HG03558 (cell line): ENCODE results near the gene INHBE.
"Not testable (repeated sequence)": the region's sequence is repeated elsewhere in the genome, so short reads cannot be mapped to it uniquely, and the experiment has no call there.

Experiments used
- ATAC-seq: cut with Tn5 transposase; IDR thresholded peaks from one replicate; pipeline ENCODE4 v1.9.1; 2021; ENCODE audit warnings: moderate number of reproducible peaks; ENCODE audit not compliant: unreplicated experiment; ENCODE audit errors: extremely low read depth

INHBE gene, protein sequence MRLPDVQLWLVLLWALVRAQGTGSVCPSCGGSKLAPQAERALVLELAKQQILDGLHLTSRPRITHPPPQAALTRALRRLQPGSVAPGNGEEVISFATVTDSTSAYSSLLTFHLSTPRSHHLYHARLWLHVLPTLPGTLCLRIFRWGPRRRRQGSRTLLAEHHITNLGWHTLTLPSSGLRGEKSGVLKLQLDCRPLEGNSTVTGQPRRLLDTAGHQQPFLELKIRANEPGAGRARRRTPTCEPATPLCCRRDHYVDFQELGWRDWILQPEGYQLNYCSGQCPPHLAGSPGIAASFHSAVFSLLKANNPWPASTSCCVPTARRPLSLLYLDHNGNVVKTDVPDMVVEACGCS

DNA sequence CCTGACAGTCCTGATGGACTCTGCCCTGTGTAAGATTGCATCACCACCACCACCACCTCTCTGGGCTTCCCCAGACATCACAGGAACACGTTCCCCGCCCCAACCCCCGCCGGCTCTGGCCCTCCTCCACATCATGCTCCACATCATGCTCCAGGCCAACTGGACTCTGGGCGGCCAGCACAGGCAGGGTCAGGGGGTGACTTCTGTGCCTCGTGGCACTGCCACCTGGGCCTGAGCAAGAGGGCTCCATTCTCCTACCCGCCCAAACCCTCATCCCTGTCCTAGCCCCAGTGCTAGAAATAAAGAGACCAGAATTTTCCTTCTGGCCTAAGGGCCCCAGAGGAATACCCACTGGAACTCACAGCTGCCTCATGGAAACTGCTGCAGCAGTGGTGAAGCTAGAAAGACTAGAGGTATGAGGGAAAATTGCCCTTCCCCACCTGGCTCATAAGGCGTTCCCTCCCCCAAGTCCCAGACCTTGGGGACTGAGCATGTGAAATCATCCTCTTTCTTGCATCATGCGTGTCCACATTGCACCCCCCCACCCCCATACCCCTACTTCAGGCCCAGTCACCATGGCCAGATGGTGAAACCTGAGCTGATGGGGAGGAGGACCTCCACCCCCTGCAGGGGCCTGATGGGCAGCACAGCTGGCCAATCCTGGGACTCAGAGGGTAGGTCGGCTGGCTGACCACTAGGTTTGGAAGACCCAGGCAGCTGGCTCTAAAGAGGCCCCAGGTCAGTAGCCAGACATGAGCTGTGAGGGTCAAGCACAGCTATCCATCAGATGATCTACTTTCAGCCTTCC, at the start of gene INHBE:
Gene INHBE, plus strand, starts transcription at position 742 of the 808 bp plus-strand sequence. CDS start 230 bp downstream, outside the sequence.
- no peak for ATAC-seq

GRCh38 chr12:57410534-57410933, 44.6 kb upstream of the INHBE start:
- ATAC-seq: no peak

GRCh38 chr12:57414160-57414559, 40.9 kb upstream of the INHBE start:
- ATAC-seq: not testable (repeated sequence)

GRCh38 chr12:57415088-57415487, 40.0 kb upstream of the INHBE start:
- no peak for ATAC-seq

GRCh38 chr12:57416039-57416996, 38.8 kb upstream of the INHBE start:
- ATAC-seq: no peak

- ATAC-seq: no peak
Observed at GRCh38 chr12:57418255-57418654, 36.9 kb upstream of the INHBE start.

DNA sequence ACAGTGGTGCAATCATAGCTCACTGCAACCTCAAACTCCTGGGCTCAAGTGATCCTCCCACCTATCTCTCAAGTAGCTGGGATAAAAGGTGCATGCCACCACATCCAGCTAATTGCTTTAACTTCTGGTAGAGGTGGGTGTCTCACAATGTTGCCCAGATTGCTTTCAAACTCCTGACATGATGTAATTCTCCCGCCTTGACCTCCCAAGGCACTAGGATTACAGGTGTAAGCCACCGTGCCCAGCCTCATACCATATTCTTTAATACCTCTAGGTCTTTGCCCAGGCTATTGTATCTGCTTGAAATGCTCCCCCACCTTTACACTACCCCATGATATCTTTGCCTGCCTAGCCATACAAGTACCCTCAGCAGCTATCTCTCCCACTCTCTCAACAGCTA, 35.6 kb upstream of the INHBE start:
- ATAC-seq: no peak

- ATAC-seq: no peak
Observed at GRCh38 chr12:57420482-57420881, 34.6 kb upstream of the INHBE start.

- ATAC-seq: not testable (repeated sequence)
Observed at GRCh38 chr12:57426948-57427347, 28.2 kb upstream of the INHBE start.

DNA sequence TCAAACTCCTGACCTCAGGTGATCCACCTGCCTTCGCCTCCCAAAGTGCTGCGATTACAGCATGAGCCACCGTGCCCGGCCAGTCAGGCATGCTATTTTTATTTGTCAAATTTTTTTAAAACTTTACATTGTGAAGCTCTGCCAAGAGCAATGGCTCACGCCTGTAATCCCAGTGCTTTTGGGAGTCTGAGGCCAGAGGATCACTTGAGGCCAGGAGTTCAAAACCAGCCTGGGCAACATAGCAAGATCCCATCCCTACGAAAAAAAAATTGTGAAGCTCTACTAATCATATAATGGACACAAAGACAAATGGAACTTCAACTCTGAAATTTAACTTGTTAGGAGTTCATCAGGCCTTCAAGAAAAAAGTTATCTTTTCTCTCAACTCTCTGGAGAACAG, 26.1 kb upstream of the INHBE start:
- no peak for ATAC-seq

GRCh38 chr12:57429473-57430111, 25.5 kb upstream of the INHBE start:
- no peak for ATAC-seq

DNA sequence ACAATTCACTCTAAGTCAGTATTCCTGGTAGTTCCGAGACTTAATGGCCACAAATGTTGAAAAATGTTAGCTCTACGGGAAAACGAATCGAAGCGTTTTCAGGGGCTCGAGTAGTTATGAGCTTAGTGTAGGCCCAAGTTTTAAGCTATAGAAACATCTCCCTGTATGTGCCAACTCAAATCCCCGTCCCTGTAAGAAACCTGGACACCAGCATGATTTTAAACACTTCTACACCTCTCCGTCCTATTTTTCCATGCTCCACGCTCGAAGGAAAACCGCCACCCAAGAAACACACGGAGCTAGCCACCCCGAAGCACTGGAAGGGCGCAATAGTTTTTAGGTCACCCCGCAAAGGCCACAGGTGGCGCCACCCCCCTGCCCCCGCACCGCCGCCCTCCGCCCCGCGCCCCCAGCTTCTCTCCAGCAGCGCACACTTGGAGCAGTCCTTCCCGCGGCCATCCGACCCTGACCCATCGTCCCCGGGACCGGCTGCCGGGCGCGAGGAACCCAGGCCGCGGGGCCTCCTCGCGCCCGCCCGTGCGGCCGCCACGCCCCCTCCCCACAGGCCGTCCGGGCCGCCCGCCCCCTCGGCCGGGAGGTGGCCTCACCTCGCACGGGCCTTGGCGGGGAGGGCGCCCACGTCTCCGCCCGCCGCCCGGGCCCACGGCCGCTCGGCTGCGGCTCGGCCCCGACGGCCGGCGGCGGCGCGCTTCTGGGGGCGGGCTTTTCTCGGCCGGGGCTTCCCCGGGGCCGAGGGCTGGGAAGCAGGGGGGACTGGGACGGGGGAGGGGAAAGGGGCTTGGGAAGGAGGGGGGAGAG, 24.8 kb upstream of the INHBE start:
- peak; percentile 28 for ATAC-seq

DNA sequence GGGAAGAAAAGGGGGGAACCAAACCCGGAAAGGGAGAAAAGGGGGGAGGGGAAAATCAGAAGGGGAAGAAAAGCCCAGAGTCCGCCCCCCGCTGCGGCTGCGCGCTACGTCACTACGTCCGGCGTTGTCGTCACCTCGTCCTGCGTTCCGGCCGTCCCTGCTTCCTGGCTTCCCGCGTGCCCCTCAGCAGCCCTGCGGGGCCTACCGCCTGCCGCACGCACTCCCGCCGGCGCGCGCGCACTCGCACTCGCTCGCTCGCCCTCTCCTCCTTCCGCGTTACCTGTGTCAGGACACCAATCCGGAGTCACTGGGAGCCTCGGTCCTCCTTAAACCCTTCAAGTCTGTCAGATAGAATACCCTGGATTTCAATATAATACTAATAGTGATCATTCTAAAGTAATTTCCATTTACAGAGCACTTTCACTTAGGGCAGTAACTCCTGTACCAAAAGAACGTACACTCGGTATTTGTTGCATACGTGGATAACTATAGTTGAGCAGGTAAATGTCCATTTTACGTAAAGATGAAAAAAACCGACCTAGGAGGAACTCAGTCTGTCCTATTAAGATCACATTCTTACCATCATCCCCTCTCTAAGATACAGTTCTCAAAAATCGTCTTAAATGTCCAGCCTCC, 24.1 kb upstream of the INHBE start, which contains the start of gene R3HDM2:
Gene R3HDM2, minus strand, starts transcription at position 113 of the 636 bp plus-strand sequence. CDS start 120,615 bp downstream, outside the sequence.
- ATAC-seq: peak; percentile 89

GRCh38 chr12:57431654-57432188, 23.4 kb upstream of the INHBE start:
- ATAC-seq: no peak

- no peak for ATAC-seq
Observed at GRCh38 chr12:57433370-57433769, 21.7 kb upstream of the INHBE start.

- no peak for ATAC-seq
Observed at GRCh38 chr12:57434517-57435223, 20.4 kb upstream of the INHBE start, which contains the start of gene INHBC. INHBC (plus strand) TSS chr12:57434784; CDS start chr12:57434887, 103 bp downstream.

GRCh38 chr12:57435293-57435692, 19.8 kb upstream of the INHBE start:
- ATAC-seq: no peak
